Duodenal mucosa (tissue), 2 donors: ENCODE results near the gene ACTR1B.
A peak's percentile ranks its signal among the peaks of the same experiment; 100 is the strongest.
"Not testable (repeated sequence)": the region's sequence is repeated elsewhere in the genome, so short reads cannot be mapped to it uniquely, and the experiment has no call there.

ENCODE experiments used
- H3K27ac ChIP-seq: one replicate; pipeline ENCODE4 v1.7.0; 2013; ENCODE audit warnings: low read depth, low read length
- H3K27me3 ChIP-seq, 2 donors: one replicate each; pipeline ENCODE4 v1.7.0; 2013; ENCODE audit warnings: low read length in 2 of 2, control low read depth in 1 of 2; ENCODE audit not compliant: insufficient read depth in 2 of 2, control insufficient read depth in 1 of 2
- H3K36me3 ChIP-seq, 2 donors: one replicate each; pipeline ENCODE4 v1.7.0; 2013; ENCODE audit warnings: low read length in 2 of 2, control low read depth in 1 of 2; ENCODE audit not compliant: insufficient read depth in 2 of 2, control insufficient read depth in 1 of 2
- H3K4me1 ChIP-seq, 2 donors: one replicate each; pipeline ENCODE4 v1.7.0; 2013; ENCODE audit warnings: low read length in 2 of 2, control low read depth in 1 of 2; ENCODE audit not compliant: insufficient read depth in 2 of 2, control insufficient read depth in 1 of 2
- H3K4me3 ChIP-seq, 2 donors: one replicate each; pipeline ENCODE4 v1.7.0; 2013; ENCODE audit warnings: low read length in 2 of 2, low read depth in 1 of 2
- H3K9ac ChIP-seq, 2 donors: one replicate each; pipeline ENCODE4 v1.7.0; 2013; ENCODE audit warnings: low read length in 2 of 2, low read depth in 1 of 2
- H3K9me3 ChIP-seq, 2 donors: one replicate each; pipeline ENCODE4 v1.7.0; 2013; ENCODE audit warnings: low read length in 2 of 2, control low read depth in 1 of 2; ENCODE audit not compliant: control insufficient read depth in 1 of 2

The ACTR1B gene

DNA sequence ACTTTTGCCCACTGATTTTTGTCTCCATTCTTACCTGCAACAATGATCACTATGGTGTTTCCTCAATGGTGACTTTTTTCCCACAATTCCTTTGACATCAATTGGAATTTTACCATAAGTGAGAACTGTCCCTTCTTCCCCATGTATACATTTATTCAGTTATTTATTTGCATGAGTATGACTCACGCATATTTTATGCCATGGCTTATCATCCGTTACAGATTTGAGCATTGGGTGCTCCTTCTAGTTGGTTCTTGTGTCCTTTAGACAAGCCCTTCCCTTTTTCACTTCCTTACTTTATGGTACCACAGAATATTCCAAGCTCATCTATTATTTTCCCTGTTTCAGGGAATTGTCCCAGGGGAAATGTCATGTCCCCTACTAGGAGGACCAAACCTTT is 10.4 kb downstream of the ACTR1B start:
- Histone ChIP-seq H3K4me1 (peaks cover 13 to 16% of the 10 kb centered on the region in 2 donors), H3K9me3 (no peaks in the 10 kb centered on the region), H3K27ac (no peak overlapping the region), H3K36me3 (peaks cover 19 to 49% of the 10 kb centered on the region in 2 donors), H3K4me3 (no peak overlapping the region), H3K27me3 (no peaks in the 10 kb centered on the region), H3K9ac (no peak overlapping the region)

DNA sequence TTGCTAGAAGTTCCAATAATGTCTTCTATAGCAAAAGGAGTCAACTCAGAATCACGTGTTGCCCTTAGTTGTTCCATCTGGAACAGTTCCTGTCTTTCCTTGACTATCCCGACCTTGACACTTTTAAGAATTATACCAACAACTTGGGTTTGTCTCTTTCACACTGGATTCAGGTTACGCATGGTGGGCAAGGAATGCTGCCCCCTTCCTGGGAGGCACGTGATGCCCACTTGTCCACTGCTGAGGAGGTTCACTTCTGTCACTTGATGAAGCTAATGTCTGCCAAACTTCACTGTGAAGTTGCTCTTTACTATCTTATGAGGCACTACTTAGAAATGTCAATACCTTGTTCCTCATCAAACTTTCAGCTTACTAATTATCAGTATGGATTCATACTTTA is 12.7 kb downstream of the ACTR1B start:
- Histone ChIP-seq H3K4me1 (peaks cover 31 to 36% of the 10 kb centered on the region in 2 donors), H3K9me3 (no peaks in the 10 kb centered on the region), H3K9ac (no peak overlapping the region), H3K27me3 (no peaks in the 10 kb centered on the region), H3K4me3 (no peak overlapping the region), H3K36me3 (peaks cover 17 to 40% of the 10 kb centered on the region in 2 donors), H3K27ac (no peak overlapping the region)

DNA sequence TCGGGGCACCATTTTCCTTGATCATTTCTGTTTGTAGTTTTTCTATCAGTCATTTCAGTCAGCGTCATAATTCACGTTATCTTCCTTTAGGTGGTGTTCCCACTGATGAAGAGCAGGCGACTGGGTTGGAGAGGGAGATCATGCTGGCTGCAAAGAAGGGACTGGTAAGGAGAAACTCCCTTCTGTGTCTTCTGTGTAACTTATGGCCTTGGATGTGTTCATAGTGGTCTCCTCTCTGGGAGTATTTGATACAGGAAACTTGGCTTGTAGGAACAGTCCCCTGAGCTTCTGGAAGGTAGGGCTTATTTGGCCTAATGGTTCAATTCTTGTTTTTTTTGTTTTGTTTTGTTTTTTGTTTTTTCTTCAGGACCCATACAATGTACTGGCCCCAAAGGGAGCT is 16.9 kb downstream of the ACTR1B start:
- H3K4me3 ChIP-seq: peak overlapping the region; percentile 95 to 96
- H3K4me1 ChIP-seq: peaks cover 36 to 42% of the 10 kb centered on the region in 2 donors
- H3K9me3 ChIP-seq: no peaks in the 10 kb centered on the region
- H3K27me3 ChIP-seq: no peaks in the 10 kb centered on the region
- no peak overlapping the region for H3K27ac ChIP-seq
- peak overlapping the region; percentile 99 for H3K9ac ChIP-seq
- peaks cover 16 to 22% of the 10 kb centered on the region in 2 donors for H3K36me3 ChIP-seq

- Histone ChIP-seq H3K9ac (peak within 1 kb of the TSS; percentile 99), H3K4me1 (peaks cover 36 to 40% of the 10 kb centered on the region in 2 donors), H3K36me3 (peaks cover 16 to 22% of the 10 kb centered on the region in 2 donors), H3K9me3 (no peaks in the 10 kb centered on the region), H3K4me3 (peak within 1 kb of the TSS; percentile 95 to 96), H3K27me3 (no peaks in the 10 kb centered on the region), H3K27ac (peak within 1 kb of the TSS; percentile 94)
These were observed 17.9 kb downstream of the ACTR1B start, which contains the start of gene COX5B for GRCh38 chr2:97645695-97646629. Gene COX5B, plus strand, starts transcription at chr2:97646062. Its CDS starts 25 bp downstream, at chr2:97646087.

DNA sequence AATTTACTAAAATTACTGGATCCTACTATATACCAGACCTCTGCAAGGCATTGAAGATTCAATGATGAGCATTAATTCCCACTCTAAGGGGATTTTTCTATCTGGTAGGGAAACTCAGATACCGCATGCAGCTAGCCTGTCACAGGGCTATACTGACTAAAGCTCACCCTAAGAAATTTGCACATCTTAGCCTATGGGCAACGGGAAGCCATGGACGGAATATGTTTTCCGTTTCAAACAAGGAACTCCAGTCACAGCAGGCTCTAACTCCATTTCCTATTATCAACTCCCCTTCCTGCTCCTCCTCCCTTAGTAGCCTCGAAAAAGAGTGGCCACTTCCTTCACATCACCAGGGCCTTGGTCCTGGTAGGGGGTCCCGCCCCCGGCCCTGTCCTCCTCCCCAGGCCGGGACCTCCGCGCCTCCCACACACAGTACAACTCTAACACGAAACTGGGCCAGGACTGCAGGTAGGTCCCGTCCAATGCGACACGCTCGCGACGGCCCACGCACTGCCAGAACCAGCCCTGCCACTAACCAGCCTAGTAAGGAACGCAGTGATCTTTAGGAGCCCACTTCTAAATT is 18.6 kb downstream of the ACTR1B start:
- peak overlapping the region; percentile 82 for H3K27ac ChIP-seq
- H3K4me3 ChIP-seq: peak overlapping the region; percentile 95 to 96
- peaks cover 35 to 36% of the 10 kb centered on the region in 2 donors for H3K4me1 ChIP-seq
- peak overlapping the region; percentile 99 for H3K9ac ChIP-seq
- H3K36me3 ChIP-seq: peaks cover 16 to 22% of the 10 kb centered on the region in 2 donors
- no peaks in the 10 kb centered on the region for H3K9me3 ChIP-seq
- no peaks in the 10 kb centered on the region for H3K27me3 ChIP-seq

DNA sequence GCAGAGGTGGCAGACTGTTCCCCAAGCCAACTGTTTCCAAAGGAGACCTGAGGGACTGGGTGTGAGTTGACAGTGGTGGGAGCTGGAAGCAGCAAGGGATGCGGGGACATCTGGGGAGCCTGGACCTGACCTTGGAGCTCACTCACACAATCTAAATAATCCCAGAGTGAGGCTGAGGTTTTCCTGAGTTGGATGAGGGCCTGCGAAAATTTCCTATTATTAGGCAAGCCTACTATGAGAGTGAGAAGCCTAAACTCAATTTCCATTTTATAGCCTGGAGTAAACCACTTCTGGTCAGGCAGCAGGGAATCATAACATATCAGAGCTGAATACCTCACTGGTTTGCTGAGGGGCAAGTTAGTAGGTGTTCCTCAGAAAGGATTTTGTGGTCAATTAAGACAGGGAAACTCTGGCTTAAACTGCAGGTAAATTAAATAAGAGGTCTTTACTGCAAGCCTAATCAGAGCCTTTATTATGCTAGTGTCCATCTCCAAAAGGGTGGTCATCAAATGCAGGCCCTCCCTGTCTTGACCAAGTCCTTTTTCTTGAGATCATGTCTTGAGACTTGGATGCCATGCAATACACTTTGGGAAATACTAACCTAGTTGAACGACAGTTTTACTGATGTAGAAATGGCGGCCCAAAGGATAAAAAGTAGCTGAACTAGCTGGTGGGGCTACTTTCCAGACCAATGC is 19.7 kb downstream of the ACTR1B start:
- no peaks in the 10 kb centered on the region for H3K27me3 ChIP-seq
- no peak overlapping the region for H3K9ac ChIP-seq
- no peak overlapping the region for H3K4me3 ChIP-seq
- no peak overlapping the region for H3K27ac ChIP-seq
- peaks cover 16 to 21% of the 10 kb centered on the region in 2 donors for H3K36me3 ChIP-seq
- H3K9me3 ChIP-seq: no peaks in the 10 kb centered on the region
- peaks cover 29 to 31% of the 10 kb centered on the region in 2 donors for H3K4me1 ChIP-seq

GRCh38 chr2:97626049-97626430 is 37.8 kb downstream of the ACTR1B start:
- not testable (repeated sequence) for H3K9ac ChIP-seq, H3K4me3 ChIP-seq, H3K9me3 ChIP-seq, H3K4me1 ChIP-seq, H3K27me3 ChIP-seq, H3K36me3 ChIP-seq, H3K27ac ChIP-seq

GRCh38 chr2:97625354-97626048 is 38.3 kb downstream of the ACTR1B start:
- not testable (repeated sequence) for H3K4me3 ChIP-seq, H3K9ac ChIP-seq, H3K27ac ChIP-seq, H3K36me3 ChIP-seq, H3K9me3 ChIP-seq, H3K27me3 ChIP-seq, H3K4me1 ChIP-seq

GRCh38 chr2:97622976-97623375 is 40.9 kb downstream of the ACTR1B start:
- not testable (repeated sequence) for H3K27me3 ChIP-seq, H3K27ac ChIP-seq, H3K36me3 ChIP-seq, H3K9ac ChIP-seq, H3K9me3 ChIP-seq, H3K4me3 ChIP-seq, H3K4me1 ChIP-seq
